HG03103 (cell line): ENCODE results near the gene TNPO2.
"Not testable (repeated sequence)": the region's sequence is repeated elsewhere in the genome, so short reads cannot be mapped to it uniquely, and the experiment has no call there.

Experiments used
- ATAC-seq: cut with Tn5 transposase; IDR thresholded peaks from one replicate; pipeline ENCODE4 v1.9.1; 2021; ENCODE audit warnings: low read depth; ENCODE audit not compliant: unreplicated experiment

The TNPO2 gene

GRCh38 chr19:12678039-12678438, 45.7 kb downstream of the TNPO2 start:
- not testable (repeated sequence) for ATAC-seq

DNA sequence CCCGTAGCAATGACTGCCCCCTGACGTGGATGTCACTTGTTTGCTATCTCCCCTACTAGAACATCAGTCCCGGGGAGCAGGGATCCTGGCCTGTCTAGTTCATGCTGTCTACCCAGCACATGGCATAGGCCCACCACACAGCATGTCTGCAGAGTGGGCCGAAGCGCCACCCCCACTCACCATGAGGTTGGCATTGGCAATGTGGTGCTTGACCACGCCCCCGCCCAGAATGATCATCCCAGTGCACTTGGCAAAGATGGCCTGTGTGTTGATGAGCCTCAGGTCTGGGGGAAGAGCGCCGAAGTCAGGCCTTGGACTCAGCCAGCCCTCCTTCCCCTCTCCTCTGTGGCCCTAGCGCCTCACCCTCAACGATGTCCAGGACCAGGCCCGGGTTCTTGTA, 46.8 kb downstream of the TNPO2 start:
- no peak for ATAC-seq

GRCh38 chr19:12676384-12676792, 47.3 kb downstream of the TNPO2 start:
- no peak for ATAC-seq

DNA sequence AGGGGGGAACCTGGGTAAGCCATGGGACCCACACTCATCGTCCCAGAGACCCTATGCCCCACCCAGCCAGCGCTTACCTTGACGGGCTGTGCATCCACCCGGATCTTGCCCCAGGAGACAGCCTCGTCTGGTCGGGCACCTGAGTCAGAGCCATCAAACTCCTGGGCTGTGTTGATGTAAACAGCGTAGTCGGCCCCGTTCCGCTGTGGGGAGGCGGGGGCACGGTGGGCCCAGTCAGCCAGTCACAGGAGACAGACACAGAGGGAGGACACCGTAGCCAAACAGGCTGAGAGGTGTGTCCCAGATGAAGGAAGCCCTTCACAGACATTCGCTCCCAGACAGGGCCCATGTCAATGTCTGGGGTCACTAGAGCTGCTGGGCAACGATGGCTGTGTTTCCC, 47.8 kb downstream of the TNPO2 start:
- no peak for ATAC-seq

GRCh38 chr19:12675399-12675798, 48.3 kb downstream of the TNPO2 start:
- ATAC-seq: no peak

- no peak for ATAC-seq
These were observed 51.0 kb downstream of the TNPO2 start for GRCh38 chr19:12672744-12673143.

GRCh38 chr19:12670159-12670928, 53.4 kb downstream of the TNPO2 start:
- no peak for ATAC-seq

DNA sequence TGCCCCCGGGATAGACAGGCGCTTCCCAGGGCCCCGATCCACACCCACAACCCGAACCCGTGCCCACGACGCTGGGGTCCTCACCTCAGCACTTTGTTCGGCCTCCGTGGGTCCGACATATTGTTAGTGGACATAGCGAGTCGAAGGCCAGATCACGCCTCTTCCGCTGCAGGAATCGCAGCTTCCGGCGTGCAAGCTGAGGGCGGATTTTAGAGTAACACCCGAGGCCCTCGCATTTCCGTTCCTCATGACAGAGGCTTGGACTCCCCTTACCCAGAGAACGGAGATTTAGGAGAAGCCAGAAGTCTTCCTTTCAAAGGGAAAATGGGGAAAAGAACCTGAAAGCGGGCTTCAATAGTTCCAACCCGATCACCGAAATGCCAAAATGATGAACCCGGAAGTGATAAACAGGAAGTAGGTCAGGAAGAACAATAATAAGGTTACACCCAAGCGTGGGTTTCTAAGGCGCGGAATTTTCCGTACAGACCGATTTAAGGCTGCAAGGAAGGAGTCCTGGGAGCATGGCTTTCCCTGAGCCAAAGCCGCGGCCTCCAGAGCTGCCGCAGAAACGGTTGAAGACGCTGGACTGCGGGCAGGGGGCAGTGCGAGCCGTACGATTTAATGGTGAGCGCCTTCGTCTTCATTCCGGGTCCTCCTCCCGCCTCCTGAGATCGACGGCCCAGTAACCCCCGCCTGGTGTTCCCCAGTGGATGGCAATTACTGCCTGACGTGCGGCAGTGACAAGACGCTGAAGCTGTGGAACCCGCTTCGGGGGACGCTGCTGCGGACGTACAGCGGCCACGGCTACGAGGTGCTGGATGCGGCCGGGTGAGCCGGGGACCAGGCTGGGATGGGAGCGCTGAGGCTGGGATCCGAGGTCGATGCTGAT, 54.2 kb downstream of the TNPO2 start:
- no peak for ATAC-seq

- no peak for ATAC-seq
These were observed 54.8 kb downstream of the TNPO2 start for GRCh38 chr19:12668932-12669269.

- no peak for ATAC-seq
These were observed 55.4 kb downstream of the TNPO2 start for GRCh38 chr19:12668346-12668745.

DNA sequence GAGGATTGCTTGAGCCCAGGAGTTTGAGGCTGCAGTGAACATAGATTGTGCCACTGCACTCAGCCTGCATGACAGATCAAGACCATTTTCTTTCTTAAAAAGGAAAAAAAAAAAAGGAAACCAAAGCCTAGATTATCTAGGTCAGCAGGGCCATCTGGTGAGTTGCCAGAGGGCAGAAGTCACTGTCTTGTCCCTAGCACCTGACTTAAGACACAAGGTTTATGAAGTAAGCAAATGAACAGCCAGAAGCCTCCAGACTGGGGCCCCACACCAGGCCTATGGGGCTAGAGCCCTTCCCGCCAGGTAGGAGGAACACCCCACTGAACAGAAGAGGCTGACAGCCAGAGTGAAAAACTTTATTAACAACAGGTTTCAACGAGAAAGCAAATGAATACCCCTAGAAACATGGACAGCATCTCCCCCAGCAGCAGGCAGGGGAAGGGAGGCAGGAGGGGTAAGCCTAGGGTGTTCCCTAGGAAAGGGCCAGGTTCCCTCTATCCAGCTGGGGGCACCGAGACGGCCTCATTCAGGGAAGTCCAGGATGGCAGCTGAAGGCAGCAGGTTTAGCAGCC, 55.9 kb downstream of the TNPO2 start:
- ATAC-seq: no peak

DNA sequence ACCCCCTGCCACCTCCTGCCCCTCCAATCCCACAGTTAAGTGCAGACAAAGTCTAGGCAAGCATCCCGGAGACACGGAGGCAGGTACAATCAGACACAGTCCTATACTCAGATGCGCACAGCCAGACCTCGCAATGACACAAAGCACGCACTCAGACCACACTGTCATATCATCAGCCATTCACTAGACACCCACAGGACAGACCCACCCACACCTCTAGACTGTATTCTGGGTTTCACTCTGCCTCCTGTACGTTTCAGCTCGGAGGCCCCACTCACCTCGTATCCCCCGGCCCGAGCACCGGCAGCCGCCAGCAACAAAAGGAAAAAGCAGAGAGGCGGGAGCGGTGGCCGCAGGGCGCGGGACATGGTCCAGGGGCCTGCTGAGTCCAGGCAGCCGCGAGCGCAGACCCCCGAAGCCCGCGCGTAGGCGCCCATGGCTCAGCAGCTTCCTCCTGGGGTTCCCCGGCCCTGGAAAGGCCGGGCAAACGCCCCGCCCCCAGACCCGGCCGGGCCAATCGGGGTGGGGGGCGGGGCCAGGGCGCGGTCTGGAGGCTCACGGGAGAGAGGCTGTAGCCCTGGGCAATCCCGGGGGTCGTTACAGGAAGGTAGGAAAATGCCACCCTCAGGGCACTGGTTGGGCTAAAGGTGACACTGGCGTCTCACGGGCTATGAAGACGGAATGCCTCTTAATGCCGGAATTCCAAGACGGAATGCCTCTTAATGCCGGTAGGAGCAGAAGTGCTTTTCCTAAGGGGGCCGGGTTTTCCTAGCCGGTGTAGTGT, 57.3 kb downstream of the TNPO2 start, which contains the start of the genes MAN2B1 and WDR83:
TSS of gene MAN2B1 (minus strand) at position 478 of the 784 bp plus-strand sequence. CDS start at position 437, 41 bp downstream.
TSS of gene WDR83 (plus strand) at position 543 of the 784 bp plus-strand sequence. CDS start 2,984 bp downstream, outside the sequence.
- ATAC-seq: no peak

- no peak for ATAC-seq
These were observed 58.0 kb downstream of the TNPO2 start for GRCh38 chr19:12665671-12666264.

DNA sequence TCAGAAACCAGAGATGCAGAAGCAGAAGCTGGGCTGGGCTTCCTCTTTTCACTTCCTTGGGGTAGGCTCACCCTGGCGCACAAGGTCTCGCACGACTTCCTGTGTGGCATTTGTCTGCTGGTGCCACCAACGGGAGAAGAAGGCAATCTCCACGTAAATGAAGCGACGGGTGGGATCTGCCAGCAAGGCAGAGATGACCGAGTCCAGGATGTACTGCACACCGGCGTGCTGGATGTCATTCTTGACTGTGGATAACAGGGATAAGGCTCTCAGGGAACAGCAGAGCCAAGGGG, 58.5 kb downstream of the TNPO2 start:
- ATAC-seq: no peak

- ATAC-seq: no peak
These were observed 59.1 kb downstream of the TNPO2 start for GRCh38 chr19:12664406-12665280.

GRCh38 chr19:12660980-12661379, 62.8 kb downstream of the TNPO2 start:
- no peak for ATAC-seq

GRCh38 chr19:12657966-12658365, 65.8 kb downstream of the TNPO2 start:
- ATAC-seq: no peak

- no peak for ATAC-seq
These were observed 66.7 kb downstream of the TNPO2 start for GRCh38 chr19:12656899-12657571.

DNA sequence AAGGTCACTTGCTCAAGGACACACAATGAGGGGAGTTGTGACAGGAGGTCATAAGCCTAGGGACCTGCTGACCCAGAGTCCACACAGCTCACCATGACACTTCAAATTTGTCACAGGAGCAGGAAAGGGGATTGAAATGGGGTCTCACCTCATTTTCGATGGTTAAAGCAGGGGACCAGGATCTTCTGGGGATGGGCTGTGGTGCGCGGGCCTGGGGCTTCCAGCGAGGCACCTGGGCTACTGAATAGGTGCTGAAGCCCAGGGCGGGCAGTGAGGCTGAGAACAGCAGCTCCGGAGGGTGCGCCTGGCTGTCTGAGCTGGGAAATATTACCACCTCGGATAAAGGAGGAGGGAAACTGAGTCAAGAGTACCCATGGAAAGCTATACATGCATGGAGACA, 68.2 kb downstream of the TNPO2 start:
- no peak for ATAC-seq
